ENCODE data around the gene ILF3.

DNA sequence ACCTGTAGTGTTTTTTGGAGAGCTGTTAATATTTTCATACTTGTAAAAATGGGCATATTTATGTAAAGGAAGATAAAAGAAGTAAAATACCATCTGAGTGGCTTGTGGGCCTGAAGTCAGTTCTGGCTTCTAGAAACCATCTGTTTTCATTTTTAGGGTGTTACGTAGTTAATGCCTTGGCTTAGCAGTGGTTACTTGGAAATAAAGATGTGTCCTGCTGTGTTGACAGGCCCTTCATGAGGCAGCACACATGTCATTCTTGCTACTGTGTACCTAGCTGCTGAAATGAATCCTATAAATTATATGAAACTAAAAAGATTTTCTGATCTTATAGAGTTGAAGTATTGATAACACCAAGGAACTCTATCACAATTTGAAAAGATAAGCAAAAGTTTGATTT is 16.0 kb downstream of the ILF3 start:
- TF ChIP-seq, protein P1, sequence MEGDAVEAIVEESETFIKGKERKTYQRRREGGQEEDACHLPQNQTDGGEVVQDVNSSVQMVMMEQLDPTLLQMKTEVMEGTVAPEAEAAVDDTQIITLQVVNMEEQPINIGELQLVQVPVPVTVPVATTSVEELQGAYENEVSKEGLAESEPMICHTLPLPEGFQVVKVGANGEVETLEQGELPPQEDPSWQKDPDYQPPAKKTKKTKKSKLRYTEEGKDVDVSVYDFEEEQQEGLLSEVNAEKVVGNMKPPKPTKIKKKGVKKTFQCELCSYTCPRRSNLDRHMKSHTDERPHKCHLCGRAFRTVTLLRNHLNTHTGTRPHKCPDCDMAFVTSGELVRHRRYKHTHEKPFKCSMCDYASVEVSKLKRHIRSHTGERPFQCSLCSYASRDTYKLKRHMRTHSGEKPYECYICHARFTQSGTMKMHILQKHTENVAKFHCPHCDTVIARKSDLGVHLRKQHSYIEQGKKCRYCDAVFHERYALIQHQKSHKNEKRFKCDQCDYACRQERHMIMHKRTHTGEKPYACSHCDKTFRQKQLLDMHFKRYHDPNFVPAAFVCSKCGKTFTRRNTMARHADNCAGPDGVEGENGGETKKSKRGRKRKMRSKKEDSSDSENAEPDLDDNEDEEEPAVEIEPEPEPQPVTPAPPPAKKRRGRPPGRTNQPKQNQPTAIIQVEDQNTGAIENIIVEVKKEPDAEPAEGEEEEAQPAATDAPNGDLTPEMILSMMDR (IDR thresholded peaks at IDR 0.05), result no peak
- TF ChIP-seq POLR2A (IDR thresholded peaks at IDR 0.05), result no peak

Measured in thyroid gland (tissue), 4 donors.